Mononuclear cell (primary cell): ENCODE results near the gene DBH. TPM values are rescaled to one million over a fixed set of nuclear protein-coding genes. Genes with fewer than 3 reads are reported as not detected.

Source experiments
- H3K27me3 ChIP-seq: 2 replicates; pipeline ENCODE4 v1.6.0; 2011; ENCODE audit warnings: low read length, control low read depth; ENCODE audit not compliant: insufficient read depth
- H3K4me1 ChIP-seq: 2 replicates; pipeline ENCODE4 v1.5.1; 2011; ENCODE audit warnings: mild to moderate bottlenecking, low read length, control low read depth; ENCODE audit not compliant: insufficient read depth
- H3K4me3 ChIP-seq: 2 replicates; pipeline ENCODE4 v1.5.1; 2011; ENCODE audit warnings: mild to moderate bottlenecking, low read length, moderate library complexity
- H3K9me3 ChIP-seq: 2 replicates; pipeline ENCODE4 v1.5.1; 2011; ENCODE audit warnings: low read depth, mild to moderate bottlenecking, control low read depth, low read length
- total RNA-seq: library from RNA; depleted of rRNA; stranded (reverse); fragments of >200 nt; gene quantifications from one replicate; pipeline ENCODE4 v1.2.3, GENCODE V29; 2012

DBH gene
- total RNA-seq, 1 donor = 0.10 TPM

GRCh38 chr9:133627341-133627740 lies 8.8 kb upstream of the DBH start:
- H3K27me3 ChIP-seq = no peaks in the 10 kb centered on the region
- H3K4me1 ChIP-seq = no peaks in the 10 kb centered on the region
- H3K4me3 ChIP-seq = no peak overlapping the region
- H3K9me3 ChIP-seq = no peaks in the 10 kb centered on the region

- Histone ChIP-seq H3K27me3 (no peaks in the 10 kb centered on the region), H3K4me1 (no peaks in the 10 kb centered on the region), H3K4me3 (no peak overlapping the region), H3K9me3 (no peaks in the 10 kb centered on the region)
Measured at GRCh38 chr9:133628766-133629165, 7.4 kb upstream of the DBH start.

- Histone ChIP-seq H3K4me3 (no peak overlapping the region), H3K9me3 (no peaks in the 10 kb centered on the region), H3K4me1 (no peaks in the 10 kb centered on the region), H3K27me3 (no peaks in the 10 kb centered on the region)
Measured at GRCh38 chr9:133629221-133630110, 6.7 kb upstream of the DBH start.

- no peaks in the 10 kb centered on the region for H3K4me1 ChIP-seq
- no peak overlapping the region for H3K4me3 ChIP-seq
- no peaks in the 10 kb centered on the region for H3K9me3 ChIP-seq
- H3K27me3 ChIP-seq = no peaks in the 10 kb centered on the region
Measured at GRCh38 chr9:133631111-133631510, 5.1 kb upstream of the DBH start.

- Histone ChIP-seq H3K27me3 (no peaks in the 10 kb centered on the region), H3K9me3 (no peaks in the 10 kb centered on the region), H3K4me1 (no peaks in the 10 kb centered on the region), H3K4me3 (no peak overlapping the region)
Measured at GRCh38 chr9:133632806-133633680, 3.1 kb upstream of the DBH start.

GRCh38 chr9:133633681-133634080 lies 2.5 kb upstream of the DBH start:
- Histone ChIP-seq H3K4me1 (no peaks in the 10 kb centered on the region), H3K9me3 (no peaks in the 10 kb centered on the region), H3K4me3 (no peak overlapping the region), H3K27me3 (no peaks in the 10 kb centered on the region)

- no peaks in the 10 kb centered on the region for H3K27me3 ChIP-seq
- no peak overlapping the region for H3K4me3 ChIP-seq
- no peaks in the 10 kb centered on the region for H3K9me3 ChIP-seq
- no peaks in the 10 kb centered on the region for H3K4me1 ChIP-seq
Measured at GRCh38 chr9:133634081-133634691, 2.0 kb upstream of the DBH start.

GRCh38 chr9:133635098-133635497 lies 1.1 kb upstream of the DBH start:
- Histone ChIP-seq H3K27me3 (no peaks in the 10 kb centered on the region), H3K9me3 (no peaks in the 10 kb centered on the region), H3K4me3 (no peak overlapping the region), H3K4me1 (no peaks in the 10 kb centered on the region)

GRCh38 chr9:133636902-133637301 lies 739 bp downstream of the DBH start:
- no peaks in the 10 kb centered on the region for H3K4me1 ChIP-seq
- no peak overlapping the region for H3K4me3 ChIP-seq
- H3K9me3 ChIP-seq = no peaks in the 10 kb centered on the region
- H3K27me3 ChIP-seq = no peaks in the 10 kb centered on the region

- Histone ChIP-seq H3K9me3 (no peaks in the 10 kb centered on the region), H3K27me3 (no peaks in the 10 kb centered on the region), H3K4me1 (no peaks in the 10 kb centered on the region), H3K4me3 (no peak overlapping the region)
Measured at GRCh38 chr9:133637451-133638055, 1.4 kb downstream of the DBH start.

GRCh38 chr9:133638076-133638475 lies 1.9 kb downstream of the DBH start:
- H3K4me3 ChIP-seq = no peak overlapping the region
- no peaks in the 10 kb centered on the region for H3K27me3 ChIP-seq
- no peaks in the 10 kb centered on the region for H3K9me3 ChIP-seq
- no peaks in the 10 kb centered on the region for H3K4me1 ChIP-seq

- Histone ChIP-seq H3K4me1 (no peaks in the 10 kb centered on the region), H3K4me3 (no peak overlapping the region), H3K9me3 (no peaks in the 10 kb centered on the region), H3K27me3 (no peaks in the 10 kb centered on the region)
Measured at GRCh38 chr9:133638711-133639110, 2.5 kb downstream of the DBH start.

- H3K4me1 ChIP-seq = no peaks in the 10 kb centered on the region
- no peaks in the 10 kb centered on the region for H3K9me3 ChIP-seq
- H3K27me3 ChIP-seq = no peaks in the 10 kb centered on the region
Measured at GRCh38 chr9:133639613-133640012, 3.5 kb downstream of the DBH start.

GRCh38 chr9:133640160-133640559 lies 4.0 kb downstream of the DBH start:
- Histone ChIP-seq H3K4me1 (no peaks in the 10 kb centered on the region), H3K9me3 (no peaks in the 10 kb centered on the region), H3K27me3 (no peaks in the 10 kb centered on the region), H3K4me3 (no peak overlapping the region)

More at GRCh38 chr9:133639613-133640012, 3.5 kb downstream of the DBH start:
- H3K4me3 ChIP-seq = no peak overlapping the region
